GM18519 (cell line): ENCODE measurements around the gene SMARCA4.
"Not testable (repeated sequence)": the region's sequence is repeated elsewhere in the genome, so short reads cannot be mapped to it uniquely, and the experiment has no call there.

Source experiments
- ATAC-seq: cut with Tn5 transposase; IDR thresholded peaks from one replicate; pipeline ENCODE4 v1.9.1; 2021; ENCODE audit warnings: mild to moderate bottlenecking, moderate library complexity; ENCODE audit not compliant: unreplicated experiment, low FRiP score

Gene SMARCA4

GRCh38 chr19:11091703-11092153 is 130.9 kb downstream of the SMARCA4 start:
- no peak for ATAC-seq

GRCh38 chr19:11092181-11092538 is 131.3 kb downstream of the SMARCA4 start:
- no peak for ATAC-seq

GRCh38 chr19:11093689-11094238 is 132.9 kb downstream of the SMARCA4 start:
- ATAC-seq: no peak

- no peak for ATAC-seq
Measured at GRCh38 chr19:11094520-11094894, 133.7 kb downstream of the SMARCA4 start.

GRCh38 chr19:11096210-11096841 is 135.5 kb downstream of the SMARCA4 start:
- no peak for ATAC-seq

- not testable (repeated sequence) for ATAC-seq
Measured at GRCh38 chr19:11097367-11097766, 136.5 kb downstream of the SMARCA4 start.

- ATAC-seq: no peak
Measured at GRCh38 chr19:11098327-11098726, 137.5 kb downstream of the SMARCA4 start.

- no peak for ATAC-seq
Measured at GRCh38 chr19:11098861-11099260, 138.0 kb downstream of the SMARCA4 start.

GRCh38 chr19:11100049-11100448 is 139.2 kb downstream of the SMARCA4 start:
- no peak for ATAC-seq

GRCh38 chr19:11101057-11101456 is 140.2 kb downstream of the SMARCA4 start:
- ATAC-seq: no peak

DNA sequence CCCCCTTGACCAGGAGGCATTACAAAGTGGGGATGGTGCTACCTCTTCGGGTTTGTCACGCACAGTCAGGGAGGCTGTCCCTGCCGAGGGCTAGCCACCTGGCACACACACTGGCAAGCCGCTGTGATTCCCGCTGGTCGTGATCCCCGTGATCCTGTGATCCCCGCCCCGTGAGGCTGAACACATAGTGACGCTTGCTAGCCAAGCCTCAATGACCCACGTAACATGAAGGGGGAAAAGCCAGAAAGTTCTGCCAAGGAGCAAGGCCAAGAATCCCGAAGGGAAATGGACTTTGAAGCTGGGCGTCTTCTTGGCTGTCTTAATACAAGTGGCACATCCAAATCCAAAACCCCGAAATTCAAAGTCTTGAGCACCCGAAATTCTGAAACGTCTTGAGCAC is 142.1 kb downstream of the SMARCA4 start:
- no peak for ATAC-seq

DNA sequence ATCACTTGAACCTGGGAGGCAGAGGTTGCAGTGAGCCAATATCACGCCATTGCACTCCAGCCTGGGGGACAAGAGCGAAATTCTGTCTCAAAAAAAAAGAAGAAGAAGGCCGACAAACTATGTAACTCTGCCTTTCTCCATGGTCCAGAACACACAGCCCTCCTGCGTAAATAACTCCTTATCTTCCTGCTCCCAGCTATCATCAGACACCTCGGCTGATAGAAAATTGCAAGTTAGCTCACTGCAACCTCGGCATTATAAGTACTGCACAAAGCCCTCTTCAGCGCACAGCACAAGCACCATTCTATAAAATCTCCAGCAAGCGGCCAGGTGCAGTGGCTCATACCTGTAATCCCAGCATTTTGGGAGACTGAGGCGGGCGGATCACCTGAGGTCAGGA is 142.8 kb downstream of the SMARCA4 start:
- ATAC-seq: not testable (repeated sequence)

DNA sequence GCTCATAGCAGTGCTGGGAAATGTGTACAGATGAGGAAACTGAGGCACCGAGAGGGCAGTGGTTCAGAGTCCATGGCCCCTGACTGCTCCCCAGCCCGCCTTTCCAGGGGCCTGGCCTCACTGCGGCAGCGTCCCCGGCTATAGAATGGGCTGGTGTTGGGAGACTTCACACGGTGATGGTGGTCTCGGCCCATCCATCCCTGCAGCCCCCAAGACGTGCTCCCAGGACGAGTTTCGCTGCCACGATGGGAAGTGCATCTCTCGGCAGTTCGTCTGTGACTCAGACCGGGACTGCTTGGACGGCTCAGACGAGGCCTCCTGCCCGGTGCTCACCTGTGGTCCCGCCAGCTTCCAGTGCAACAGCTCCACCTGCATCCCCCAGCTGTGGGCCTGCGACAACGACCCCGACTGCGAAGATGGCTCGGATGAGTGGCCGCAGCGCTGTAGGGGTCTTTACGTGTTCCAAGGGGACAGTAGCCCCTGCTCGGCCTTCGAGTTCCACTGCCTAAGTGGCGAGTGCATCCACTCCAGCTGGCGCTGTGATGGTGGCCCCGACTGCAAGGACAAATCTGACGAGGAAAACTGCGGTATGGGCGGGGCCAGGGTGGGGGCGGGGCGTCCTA is 144.3 kb downstream of the SMARCA4 start:
- ATAC-seq: no peak

- ATAC-seq: no peak
Measured at GRCh38 chr19:11106477-11106876, 145.6 kb downstream of the SMARCA4 start.

- ATAC-seq: no peak
Measured at GRCh38 chr19:11108746-11109145, 147.9 kb downstream of the SMARCA4 start.

DNA sequence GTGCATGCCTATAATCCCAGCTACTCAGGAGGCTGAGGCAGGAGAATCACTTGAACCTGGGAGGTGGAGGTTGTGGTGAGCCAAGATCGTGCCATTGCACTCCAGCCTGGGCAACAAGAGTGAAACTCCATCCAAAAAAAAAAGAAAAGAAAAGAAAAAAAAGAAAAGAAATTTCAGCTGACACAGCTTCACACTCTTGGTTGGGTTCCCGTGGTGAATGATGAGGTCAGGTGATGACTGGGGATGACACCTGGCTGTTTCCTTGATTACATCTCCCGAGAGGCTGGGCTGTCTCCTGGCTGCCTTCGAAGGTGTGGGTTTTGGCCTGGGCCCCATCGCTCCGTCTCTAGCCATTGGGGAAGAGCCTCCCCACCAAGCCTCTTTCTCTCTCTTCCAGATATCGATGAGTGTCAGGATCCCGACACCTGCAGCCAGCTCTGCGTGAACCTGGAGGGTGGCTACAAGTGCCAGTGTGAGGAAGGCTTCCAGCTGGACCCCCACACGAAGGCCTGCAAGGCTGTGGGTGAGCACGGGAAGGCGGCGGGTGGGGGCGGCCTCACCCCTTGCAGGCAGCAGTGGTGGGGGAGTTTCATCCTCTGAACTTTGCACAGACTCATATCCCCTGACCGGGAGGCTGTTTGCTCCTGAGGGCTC is 150.4 kb downstream of the SMARCA4 start:
- ATAC-seq: no peak

DNA sequence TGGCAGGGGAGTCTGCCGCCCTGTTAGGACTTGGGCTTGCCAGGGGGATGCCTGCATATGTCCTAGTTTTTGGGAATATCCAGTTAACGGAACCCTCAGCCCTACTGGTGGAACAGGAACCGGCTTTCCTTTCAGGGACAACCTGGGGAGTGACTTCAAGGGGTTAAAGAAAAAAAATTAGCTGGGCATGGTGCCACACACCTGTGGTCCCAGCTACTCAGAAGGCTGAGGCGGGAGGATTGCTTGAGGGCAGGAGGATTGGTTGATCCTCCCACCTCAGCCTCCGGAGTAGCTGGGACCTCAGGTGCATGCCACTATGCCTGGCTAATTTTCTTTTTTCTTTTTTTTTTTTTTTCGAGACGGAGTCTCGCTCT is 150.9 kb downstream of the SMARCA4 start:
- no peak for ATAC-seq
